GDM1 (cell line): ENCODE data around the gene CTH.
A peak's percentile ranks its signal among the peaks of the same experiment; 100 is the strongest.
"Not testable (repeated sequence)": the region's sequence is repeated elsewhere in the genome, so short reads cannot be mapped to it uniquely, and the experiment has no call there.

ENCODE experiments used
- DNase-seq: peaks from one replicate; lab custom pipeline; 2025; lab: John Stamatoyannopoulos, UW

CTH gene

DNA sequence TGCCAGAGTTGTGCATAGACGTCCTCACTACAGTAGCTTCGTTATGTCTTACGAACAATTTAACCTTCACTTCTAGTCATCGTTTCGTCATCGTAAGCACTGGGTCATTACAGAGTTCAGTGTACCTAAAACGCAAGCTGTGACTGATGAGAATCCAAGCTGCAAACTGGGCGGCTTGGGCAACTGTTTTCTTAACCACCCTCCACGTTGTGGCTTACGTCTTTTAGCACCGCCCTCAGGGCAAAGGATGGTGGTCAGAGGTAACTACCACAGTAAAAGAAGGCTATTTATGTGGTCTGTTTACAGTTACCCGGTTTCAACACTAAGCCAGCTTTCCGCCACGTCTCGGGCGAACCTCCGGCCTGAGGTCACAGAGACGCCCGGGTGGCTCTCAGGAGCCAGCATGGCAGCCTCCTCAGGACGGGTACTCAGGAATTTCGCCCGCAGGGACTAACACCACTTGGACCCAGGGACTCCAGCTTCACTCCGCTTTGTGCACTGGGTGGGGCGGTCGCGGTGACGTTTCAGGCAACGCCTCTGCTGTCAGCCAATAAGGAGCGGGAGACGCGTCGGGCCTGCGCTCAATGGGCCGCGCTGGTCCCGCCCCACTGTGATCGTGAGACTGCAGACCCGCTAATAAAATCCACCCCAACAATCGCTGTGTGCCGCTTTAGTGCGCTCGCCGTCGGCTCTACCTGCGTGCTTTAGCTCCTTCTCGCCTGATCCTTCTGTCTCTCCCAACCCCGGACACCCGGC, at the start of gene CTH:
TSS of gene CTH (plus strand) at position 665 of the 756 bp plus-strand sequence. CDS start 148 bp downstream, outside the sequence.
- DNase-seq = peak; percentile 91

GRCh38 chr1:70361727-70362398, 49.2 kb upstream of the CTH start:
- no peak for DNase-seq

- DNase-seq = no peak
Measured at GRCh38 chr1:70364439-70364838, 46.6 kb upstream of the CTH start.

- not testable (repeated sequence) for DNase-seq
Measured at GRCh38 chr1:70366425-70366952, 44.6 kb upstream of the CTH start.

DNA sequence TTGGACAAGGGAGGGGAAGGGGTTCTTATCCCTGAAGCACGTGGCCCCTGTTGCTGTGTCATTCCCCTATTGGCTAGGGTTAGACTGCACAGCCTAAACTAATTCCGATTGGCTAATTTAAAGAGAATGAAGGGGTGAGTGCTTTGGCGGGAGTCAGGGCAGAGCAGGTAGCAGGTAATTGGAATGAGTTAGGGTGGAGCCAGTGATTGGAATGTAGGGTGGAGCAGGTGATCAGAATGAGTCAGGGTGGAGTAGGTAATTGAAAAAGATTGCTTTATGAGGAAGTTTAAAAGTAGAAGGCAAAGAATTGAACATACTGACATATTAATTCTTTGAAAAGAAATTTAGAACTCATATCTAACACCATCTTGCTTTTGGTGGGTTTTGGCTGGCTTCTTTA, 44.1 kb upstream of the CTH start:
- not testable (repeated sequence) for DNase-seq

DNA sequence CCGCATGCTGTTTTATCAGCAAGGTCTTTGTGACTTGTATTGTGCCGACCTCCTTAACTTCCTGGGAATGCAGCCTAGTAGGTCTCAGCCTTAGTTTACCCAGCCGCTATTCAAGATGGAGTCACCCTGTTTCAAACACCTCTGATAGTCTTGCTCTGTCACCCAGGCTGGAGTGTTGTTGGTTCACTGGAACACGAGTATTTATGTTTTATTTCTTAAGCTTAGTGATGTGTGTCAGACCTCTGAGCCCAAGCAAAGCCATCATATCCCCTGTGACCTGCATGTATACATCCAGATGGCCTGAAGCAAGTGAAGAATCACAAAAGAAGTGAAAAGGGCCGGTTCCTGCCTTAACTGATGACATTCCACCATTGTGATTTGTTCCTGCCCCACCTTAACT, 43.7 kb upstream of the CTH start:
- not testable (repeated sequence) for DNase-seq

GRCh38 chr1:70371586-70371985, 39.5 kb upstream of the CTH start:
- DNase-seq = not testable (repeated sequence)

- DNase-seq = no peak
Measured at GRCh38 chr1:70372426-70372825, 38.6 kb upstream of the CTH start.

GRCh38 chr1:70373580-70373979, 37.5 kb upstream of the CTH start:
- DNase-seq = not testable (repeated sequence)

DNA sequence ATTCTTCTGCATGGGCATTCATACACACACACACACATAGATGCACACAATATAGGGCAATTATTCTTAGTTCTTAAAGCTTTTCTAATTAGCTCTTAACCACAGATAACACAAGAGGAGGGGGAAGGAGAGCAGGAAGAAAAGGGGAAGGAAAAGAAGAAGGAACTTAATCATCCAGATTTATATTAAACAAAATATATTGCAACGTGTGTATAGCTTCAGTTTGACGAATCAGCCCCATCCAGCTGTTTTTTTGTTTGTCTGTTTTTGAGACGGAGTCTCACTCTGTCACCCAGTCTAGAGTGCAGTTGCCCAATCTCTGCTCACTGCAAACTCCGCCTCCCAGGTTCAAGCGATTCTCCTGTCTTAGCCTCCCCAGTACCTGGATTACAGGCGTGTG, 34.9 kb upstream of the CTH start:
- DNase-seq = no peak

DNA sequence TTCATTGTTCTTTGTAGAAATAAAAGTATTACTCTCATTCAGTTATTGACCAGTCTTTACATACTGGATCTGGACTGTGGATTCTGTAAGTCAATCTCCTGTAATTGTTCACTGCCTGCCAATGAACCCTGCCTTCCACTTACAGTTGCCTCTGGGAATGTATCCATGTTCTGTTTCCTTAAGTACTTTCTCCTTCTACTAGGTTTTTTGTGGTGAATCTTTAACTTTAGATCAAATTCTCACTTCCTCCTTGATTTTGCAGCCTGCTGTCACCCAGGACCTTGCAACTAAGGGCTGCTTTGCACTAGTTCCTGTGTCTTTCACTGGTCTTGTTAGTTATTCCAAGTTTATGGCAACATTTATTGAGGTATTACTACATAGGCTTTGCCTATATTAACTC, 28.4 kb upstream of the CTH start:
- DNase-seq = no peak

- no peak for DNase-seq
Measured at GRCh38 chr1:70383483-70383882, 27.6 kb upstream of the CTH start.

GRCh38 chr1:70384542-70384941, 26.5 kb upstream of the CTH start:
- DNase-seq = no peak

GRCh38 chr1:70385477-70385876, 25.6 kb upstream of the CTH start:
- DNase-seq = no peak

DNA sequence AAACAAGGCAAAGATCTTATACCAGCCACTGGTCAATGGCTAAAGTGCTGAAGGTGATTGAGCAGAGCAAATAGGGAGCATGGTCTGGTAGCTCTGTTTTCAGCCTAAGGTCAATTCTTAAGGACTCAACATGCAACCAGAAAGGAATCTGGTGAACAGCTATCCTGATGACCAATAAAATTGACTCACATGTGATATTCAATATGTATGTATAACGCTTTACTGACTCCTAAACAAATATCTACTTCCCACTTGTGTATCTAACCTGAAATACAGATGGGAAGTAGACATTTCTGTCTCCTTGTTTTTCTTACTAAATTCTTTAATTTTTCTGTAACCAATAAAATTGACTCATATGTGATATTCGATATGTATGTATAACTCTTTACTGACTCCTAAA, 24.9 kb upstream of the CTH start:
- no peak for DNase-seq

- no peak for DNase-seq
Measured at GRCh38 chr1:70387507-70387906, 23.6 kb upstream of the CTH start.

GRCh38 chr1:70392626-70393025, 18.4 kb upstream of the CTH start:
- DNase-seq = no peak

GRCh38 chr1:70396607-70397006, 14.5 kb upstream of the CTH start:
- no peak for DNase-seq

DNA sequence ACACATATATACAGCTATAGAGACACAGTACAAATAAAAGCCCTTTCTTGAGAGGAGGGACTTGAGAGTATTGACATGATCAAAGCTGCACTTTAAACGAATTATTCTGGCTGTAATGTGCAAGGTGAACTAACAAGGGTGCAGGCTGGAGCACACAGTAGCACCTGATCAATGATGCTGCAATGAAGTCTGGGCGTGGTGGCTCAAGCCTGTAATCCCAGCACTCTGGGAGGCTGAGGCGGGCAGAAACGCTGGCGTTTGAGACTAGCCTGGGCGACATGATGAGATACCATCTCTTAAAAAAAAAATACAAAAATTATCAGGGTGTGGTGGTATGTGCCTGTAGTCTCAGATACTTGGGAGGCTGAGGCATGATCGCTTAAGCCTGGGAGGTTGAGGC, 14.1 kb upstream of the CTH start:
- DNase-seq = no peak

- no peak for DNase-seq
Measured at GRCh38 chr1:70400335-70400734, 10.7 kb upstream of the CTH start.

DNA sequence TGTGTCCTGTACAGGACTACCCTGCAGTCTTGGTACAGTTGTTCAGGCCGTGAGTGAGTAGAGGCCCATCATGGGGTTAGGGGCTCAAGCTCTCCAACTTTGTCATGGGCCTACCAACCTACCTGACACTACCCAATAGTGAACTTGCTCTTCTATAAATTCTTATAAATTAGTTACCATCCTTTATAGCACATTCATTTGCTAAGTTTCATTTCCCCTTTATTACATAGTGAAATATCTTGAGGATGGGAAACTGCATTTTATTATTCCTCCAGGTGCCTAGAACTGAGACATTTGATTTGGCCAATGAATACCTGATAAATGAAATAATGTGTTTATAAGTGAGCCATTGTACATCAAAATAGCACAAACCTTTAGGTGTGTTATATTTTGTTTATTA, 9.1 kb upstream of the CTH start:
- DNase-seq = no peak

- DNase-seq = no peak
Measured at GRCh38 chr1:70403759-70404158, 7.3 kb upstream of the CTH start.

- no peak for DNase-seq
Measured at GRCh38 chr1:70405780-70406416, 5.2 kb upstream of the CTH start.
